Mesothelial cell of epicardium (in vitro differentiated cells): Measurements from ENCODE around the gene LRCH3. TPM values are rescaled to one million over a fixed set of nuclear protein-coding genes. Genes with fewer than 3 reads are reported as not detected.
A peak's percentile ranks its signal among the peaks of the same experiment; 100 is the strongest.

ENCODE experiments used
- DNase-seq, 2 experiments: peaks; one replicate each; pipeline ENCODE4 v3.0.0; 2021; ENCODE audit warnings: low spot score in 2 of 2; ENCODE audit not compliant: unreplicated experiment in 2 of 2
- H3K27ac Mint-ChIP-seq: 2 replicates; pipeline ENCODE4 v1.8.0; 2021; ENCODE audit warnings: mixed read lengths
- H3K27me3 Mint-ChIP-seq: 2 replicates; pipeline ENCODE4 v1.8.0; 2021; ENCODE audit warnings: low read depth, mixed read lengths
- H3K36me3 Mint-ChIP-seq: 2 replicates; pipeline ENCODE4 v1.8.0; 2021; ENCODE audit warnings: mixed read lengths
- H3K4me1 Mint-ChIP-seq: 2 replicates; pipeline ENCODE4 v1.8.0; 2021; ENCODE audit warnings: mixed read lengths
- H3K4me3 Mint-ChIP-seq: 2 replicates; pipeline ENCODE4 v1.8.0; 2021; ENCODE audit warnings: mild to moderate bottlenecking, moderate library complexity, mixed read lengths
- H3K9me3 Mint-ChIP-seq: 2 replicates; pipeline ENCODE4 v1.8.0; 2021; ENCODE audit warnings: mixed read lengths
- CTCF ChIP-seq: fragments of 200-600 bp; sonication (generic); IDR thresholded peaks from one replicate; pipeline ENCODE4 v1.5.0; 2021; ENCODE audit warnings: antibody characterized with exemption; ENCODE audit not compliant: unreplicated experiment
- total RNA-seq: library from RNA; stranded (reverse); gene quantifications from 3 replicates; pipeline ENCODE4 v1.2.1, GENCODE V29; 2021

LRCH3 gene
- total RNA-seq, 1 donor from 2014 or later, result 82.6 TPM

- H3K4me3 Mint-ChIP-seq, result peak overlapping the region; percentile 82
- no peaks in the 10 kb centered on the region for H3K36me3 Mint-ChIP-seq
- H3K4me1 Mint-ChIP-seq, result peaks cover 18% of the 10 kb centered on the region
- no peaks in the 10 kb centered on the region for H3K27me3 Mint-ChIP-seq
- H3K9me3 Mint-ChIP-seq, result peaks cover 4% of the 10 kb centered on the region
- no peak for TF ChIP-seq CTCF
- H3K27ac Mint-ChIP-seq, result peak overlapping the region; percentile 96
- no peak for DNase-seq
These were observed 41.8 kb upstream of the LRCH3 start for GRCh38 chr3:197749315-197749600.

GRCh38 chr3:197749601-197750395, 41.3 kb upstream of the LRCH3 start, which contains the start of gene FYTTD1:
Gene FYTTD1, plus strand, starts transcription at chr3:197749883. Its CDS starts 89 bp downstream, at chr3:197749972.
- peaks cover 18% of the 10 kb centered on the region for H3K4me1 Mint-ChIP-seq
- H3K27me3 Mint-ChIP-seq, result no peaks in the 10 kb centered on the region
- no peak for TF ChIP-seq CTCF
- no peaks in the 10 kb centered on the region for H3K9me3 Mint-ChIP-seq
- H3K4me3 Mint-ChIP-seq, result peak within 1 kb of the TSS; percentile 82
- peak; percentile 82 to 86 for DNase-seq
- H3K27ac Mint-ChIP-seq, result peak within 1 kb of the TSS; percentile 98
- no peaks in the 10 kb centered on the region for H3K36me3 Mint-ChIP-seq

- DNase-seq, result peak; percentile 42 to 69
- Mint-ChIP-seq H3K4me3 (peak overlapping the region; percentile 82), H3K4me1 (peaks cover 18% of the 10 kb centered on the region), H3K9me3 (no peaks in the 10 kb centered on the region), H3K27ac (peak overlapping the region; percentile 93), H3K27me3 (no peaks in the 10 kb centered on the region), H3K36me3 (no peaks in the 10 kb centered on the region)
- no peak for TF ChIP-seq CTCF
These were observed 40.6 kb upstream of the LRCH3 start for GRCh38 chr3:197750396-197750831.

GRCh38 chr3:197750858-197751737, 40.0 kb upstream of the LRCH3 start:
- DNase-seq, result no peak
- Mint-ChIP-seq H3K36me3 (no peaks in the 10 kb centered on the region), H3K4me1 (peaks cover 18% of the 10 kb centered on the region), H3K4me3 (peak overlapping the region; percentile 82), H3K27ac (peak overlapping the region; percentile 93), H3K9me3 (no peaks in the 10 kb centered on the region), H3K27me3 (no peaks in the 10 kb centered on the region)
- TF ChIP-seq CTCF, result no peak

GRCh38 chr3:197752107-197752506, 38.9 kb upstream of the LRCH3 start:
- DNase-seq, result no peak
- Mint-ChIP-seq H3K4me1 (peaks cover 18% of the 10 kb centered on the region), H3K27ac (peak overlapping the region; percentile 71), H3K36me3 (no peaks in the 10 kb centered on the region), H3K27me3 (no peaks in the 10 kb centered on the region), H3K9me3 (no peaks in the 10 kb centered on the region), H3K4me3 (peak overlapping the region; percentile 54)
- no peak for TF ChIP-seq CTCF
